ENCODE data around the gene FBXO8. TPM values are rescaled to one million over a fixed set of nuclear protein-coding genes. Genes with fewer than 3 reads are reported as not detected.

The FBXO8 gene
- total RNA-seq, 1 experiment from 2014 or later: 8.9 TPM

DNA sequence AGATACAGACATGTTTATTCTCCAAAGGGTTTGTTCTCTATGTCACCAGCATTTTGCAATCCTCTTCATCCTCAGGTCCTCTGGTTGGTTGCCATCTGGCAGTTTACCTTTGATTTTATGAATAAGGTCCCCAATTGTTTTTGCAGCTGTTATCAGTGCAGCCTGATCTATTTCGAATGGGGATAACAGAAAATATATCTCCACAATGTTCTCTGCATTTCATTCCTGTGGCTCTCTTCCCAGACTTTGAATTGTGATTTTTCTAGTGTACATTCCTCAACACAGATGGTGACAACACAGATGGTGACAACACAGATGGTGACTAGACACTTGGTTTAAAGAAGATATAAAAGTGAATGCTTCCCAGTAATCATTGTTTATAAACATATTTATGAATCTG is 74.1 kb downstream of the FBXO8 start:
- Mint-ChIP-seq H3K27ac (no peak overlapping the region), H3K4me3 (no peak overlapping the region), H3K9me3 (no peaks in the 10 kb centered on the region; a peak in 1 of 5 replicates), H3K27me3 (ENCODE audit: low read depth) (peaks cover 70% of the 10 kb centered on the region), H3K36me3 (ENCODE audit: insufficient read depth in 1 of 3, low read depth in 3 of 3) (no peaks in the 10 kb centered on the region), H3K4me1 (peaks cover 22 to 25% of the 10 kb centered on the region in 2 experiments)
- no peak for DNase-seq
- Histone ChIP-seq H2AK5ac (ENCODE audit: insufficient read length, low read length) (no peak overlapping the region), H4K91ac (ENCODE audit: insufficient read length, low read depth, low read length) (no peak overlapping the region), H3K9me3 (ENCODE audit: control insufficient read depth, low read depth, low read length) (no peaks in the 10 kb centered on the region), H3K14ac (ENCODE audit: insufficient read depth, low read length) (no peak overlapping the region), H2BK120ac (ENCODE audit: low read depth, low read length, poor library complexity, severe bottlenecking) (no peak overlapping the region), H4K5ac (ENCODE audit: insufficient read length, low read depth, low read length) (no peak overlapping the region), H3K27ac (ENCODE audit: insufficient read length, low read depth, low read length) (no peak overlapping the region), H3K23ac (ENCODE audit: insufficient read length, low read depth, low read length) (no peak overlapping the region), H3K9ac (ENCODE audit: extremely low read depth, insufficient read length, low read length) (no peak overlapping the region), H3T11ph (ENCODE audit: low read length) (no peak overlapping the region), H2BK12ac (ENCODE audit: insufficient read length, low read depth, low read length) (no peak overlapping the region), H3K27me3 (ENCODE audit: insufficient read depth, low read length) (peaks cover 36% of the 10 kb centered on the region), H3K23me2 (ENCODE audit: insufficient read length, low read depth, low read length, poor library complexity, severe bottlenecking) (peaks cover 3% of the 10 kb centered on the region), H4K20me1 (ENCODE audit: control insufficient read depth, insufficient read depth, insufficient read length) (no peaks in the 10 kb centered on the region), H3K56ac (ENCODE audit: insufficient read length, low read depth, low read length) (no peak overlapping the region), H2AFZ (ENCODE audit: low read length) (no peak overlapping the region), H3K4me1 (ENCODE audit: insufficient read depth, low read length) (no peaks in the 10 kb centered on the region; the same call in 1 of the 2 replicates), H3K79me1 (ENCODE audit: insufficient read depth, low read depth, low read length, poor library complexity, severe bottlenecking) (no peaks in the 10 kb centered on the region), H3K79me2 (ENCODE audit: insufficient read depth, low read length) (no peaks in the 10 kb centered on the region), H3K4ac (ENCODE audit: low read depth, low read length) (no peak overlapping the region), H2BK20ac (ENCODE audit: low read depth, low read length, poor library complexity, severe bottlenecking) (no peak overlapping the region), H4K8ac (replicated peaks; ENCODE audit: insufficient read length, low read depth, low read length) (no peak overlapping the region), H3K18ac (ENCODE audit: insufficient read length, low read depth, low read length) (no peak overlapping the region), H2BK5ac (ENCODE audit: insufficient read length, low read length) (no peak overlapping the region), H3K4me2 (ENCODE audit: insufficient read depth, insufficient read length, low read length) (no peak overlapping the region), H2BK15ac (ENCODE audit: low read depth, low read length) (no peak overlapping the region)
- no CpG with 5 or more reads among the region's 1 CpG for WGBS (ENCODE audit: extremely low coverage, insufficient read length, low lambda C conversion rate)
- TF ChIP-seq, protein P1, sequence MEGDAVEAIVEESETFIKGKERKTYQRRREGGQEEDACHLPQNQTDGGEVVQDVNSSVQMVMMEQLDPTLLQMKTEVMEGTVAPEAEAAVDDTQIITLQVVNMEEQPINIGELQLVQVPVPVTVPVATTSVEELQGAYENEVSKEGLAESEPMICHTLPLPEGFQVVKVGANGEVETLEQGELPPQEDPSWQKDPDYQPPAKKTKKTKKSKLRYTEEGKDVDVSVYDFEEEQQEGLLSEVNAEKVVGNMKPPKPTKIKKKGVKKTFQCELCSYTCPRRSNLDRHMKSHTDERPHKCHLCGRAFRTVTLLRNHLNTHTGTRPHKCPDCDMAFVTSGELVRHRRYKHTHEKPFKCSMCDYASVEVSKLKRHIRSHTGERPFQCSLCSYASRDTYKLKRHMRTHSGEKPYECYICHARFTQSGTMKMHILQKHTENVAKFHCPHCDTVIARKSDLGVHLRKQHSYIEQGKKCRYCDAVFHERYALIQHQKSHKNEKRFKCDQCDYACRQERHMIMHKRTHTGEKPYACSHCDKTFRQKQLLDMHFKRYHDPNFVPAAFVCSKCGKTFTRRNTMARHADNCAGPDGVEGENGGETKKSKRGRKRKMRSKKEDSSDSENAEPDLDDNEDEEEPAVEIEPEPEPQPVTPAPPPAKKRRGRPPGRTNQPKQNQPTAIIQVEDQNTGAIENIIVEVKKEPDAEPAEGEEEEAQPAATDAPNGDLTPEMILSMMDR (conservative IDR thresholded peaks at IDR 0.05): no peak
